ENCODE measurements around the gene CACHD1.
"Not testable (repeated sequence)": the region's sequence is repeated elsewhere in the genome, so short reads cannot be mapped to it uniquely, and the experiment has no call there.

CACHD1 gene

GRCh38 chr1:64711266-64711665 is 241.3 kb downstream of the CACHD1 start:
- DNase-seq, result no peak

GRCh38 chr1:64712049-64712448 is 242.1 kb downstream of the CACHD1 start:
- DNase-seq, result no peak

- no peak for DNase-seq
Measured at GRCh38 chr1:64715186-64715585, 245.3 kb downstream of the CACHD1 start.

GRCh38 chr1:64721135-64721534 is 251.2 kb downstream of the CACHD1 start:
- DNase-seq, result no peak

- DNase-seq, result no peak
Measured at GRCh38 chr1:64721576-64722145, 251.7 kb downstream of the CACHD1 start.

- DNase-seq, result no peak
Measured at GRCh38 chr1:64727861-64728260, 257.9 kb downstream of the CACHD1 start.

- no peak for DNase-seq
Measured at GRCh38 chr1:64733581-64734286, 263.8 kb downstream of the CACHD1 start.

GRCh38 chr1:64734287-64734652 is 264.3 kb downstream of the CACHD1 start:
- DNase-seq, result no peak

- not testable (repeated sequence) for DNase-seq
Measured at GRCh38 chr1:64740687-64741086, 270.8 kb downstream of the CACHD1 start.
